Measurements from ENCODE around the gene NBPF1. TPM values are rescaled to one million over a fixed set of nuclear protein-coding genes. Genes with fewer than 3 reads are reported as not detected.
"Not testable (repeated sequence)": the region's sequence is repeated elsewhere in the genome, so short reads cannot be mapped to it uniquely, and the experiment has no call there.

Gene NBPF1
- polyA plus RNA-seq, 1 donor from 2014 or later, result 78.0 TPM

GRCh38 chr1:16644193-16644481 lies 30.8 kb upstream of the NBPF1 start:
- peak overlapping the region; percentile 62 for H3K4me3 ChIP-seq (ENCODE audit: low read length)
- H2AFZ ChIP-seq (ENCODE audit: low read depth, low read length), result peak overlapping the region; percentile 78
- no peaks in the 10 kb centered on the region for H4K20me1 ChIP-seq (ENCODE audit: insufficient read depth)
- peak overlapping the region; percentile 76 for H3K4me2 ChIP-seq (ENCODE audit: low read length)
- no peaks in the 10 kb centered on the region for H3K9me3 ChIP-seq (ENCODE audit: low read length)
- no peak for TF ChIP-seq EZH2 (IDR thresholded peaks at IDR 0.05; ENCODE audit: borderline replicate concordance, insufficient read depth, low read length, poor library complexity, severe bottlenecking)
- no peak for TF ChIP-seq RAD21 (conservative IDR thresholded peaks at IDR 0.05)
- TF ChIP-seq REST (IDR thresholded peaks at IDR 0.05; ENCODE audit: borderline replicate concordance), result no peak
- TF ChIP-seq, protein P1, sequence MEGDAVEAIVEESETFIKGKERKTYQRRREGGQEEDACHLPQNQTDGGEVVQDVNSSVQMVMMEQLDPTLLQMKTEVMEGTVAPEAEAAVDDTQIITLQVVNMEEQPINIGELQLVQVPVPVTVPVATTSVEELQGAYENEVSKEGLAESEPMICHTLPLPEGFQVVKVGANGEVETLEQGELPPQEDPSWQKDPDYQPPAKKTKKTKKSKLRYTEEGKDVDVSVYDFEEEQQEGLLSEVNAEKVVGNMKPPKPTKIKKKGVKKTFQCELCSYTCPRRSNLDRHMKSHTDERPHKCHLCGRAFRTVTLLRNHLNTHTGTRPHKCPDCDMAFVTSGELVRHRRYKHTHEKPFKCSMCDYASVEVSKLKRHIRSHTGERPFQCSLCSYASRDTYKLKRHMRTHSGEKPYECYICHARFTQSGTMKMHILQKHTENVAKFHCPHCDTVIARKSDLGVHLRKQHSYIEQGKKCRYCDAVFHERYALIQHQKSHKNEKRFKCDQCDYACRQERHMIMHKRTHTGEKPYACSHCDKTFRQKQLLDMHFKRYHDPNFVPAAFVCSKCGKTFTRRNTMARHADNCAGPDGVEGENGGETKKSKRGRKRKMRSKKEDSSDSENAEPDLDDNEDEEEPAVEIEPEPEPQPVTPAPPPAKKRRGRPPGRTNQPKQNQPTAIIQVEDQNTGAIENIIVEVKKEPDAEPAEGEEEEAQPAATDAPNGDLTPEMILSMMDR (IDR thresholded peaks at IDR 0.05; ENCODE audit: poor library complexity, severe bottlenecking), result no peak
- no peak for TF ChIP-seq MXI1 (conservative IDR thresholded peaks at IDR 0.05; ENCODE audit: poor library complexity, severe bottlenecking)
- TF ChIP-seq TAF1 (IDR thresholded peaks at IDR 0.05; ENCODE audit: low read depth), result no peak
- TF ChIP-seq EP300 (conservative IDR thresholded peaks at IDR 0.05; ENCODE audit: poor library complexity, severe bottlenecking), result no peak
- no peak for TF ChIP-seq SMC3 (conservative IDR thresholded peaks at IDR 0.05; ENCODE audit: poor library complexity)
- TF ChIP-seq POLR2AphosphoS5 (IDR thresholded peaks at IDR 0.05), result no peak
- H3K9me2 ChIP-seq (ENCODE audit: insufficient read depth, low read length), result no peaks in the 10 kb centered on the region
- peak overlapping the region; percentile 69 for H3K27ac ChIP-seq (ENCODE audit: low read length)
- H3K79me2 ChIP-seq (replicated peaks; ENCODE audit: insufficient read depth, low read length), result peaks cover 31% of the 10 kb centered on the region
- H3K36me3 ChIP-seq (ENCODE audit: insufficient read depth, low read length), result no peaks in the 10 kb centered on the region
- H3F3A ChIP-seq (ENCODE audit: insufficient read depth, low read length, poor library complexity, severe bottlenecking), result no peaks in the 10 kb centered on the region
- H3K9ac ChIP-seq (ENCODE audit: low read length), result peak overlapping the region; percentile 81
- no peaks in the 10 kb centered on the region for H3K27me3 ChIP-seq (ENCODE audit: insufficient read depth, low read depth, low read length)

- Histone ChIP-seq H3K4me2 (ENCODE audit: low read length) (peak overlapping the region; percentile 76), H2AFZ (ENCODE audit: low read depth, low read length) (peak overlapping the region; percentile 78), H3K9ac (ENCODE audit: low read length) (peak overlapping the region; percentile 81), H3K27ac (ENCODE audit: low read length) (peak overlapping the region; percentile 69), H3K79me2 (replicated peaks; ENCODE audit: insufficient read depth, low read length) (peaks cover 31% of the 10 kb centered on the region), H3K4me3 (ENCODE audit: low read length) (peak overlapping the region; percentile 62)
- not testable (repeated sequence) for H3K36me3 ChIP-seq (ENCODE audit: insufficient read depth, low read length); H3F3A ChIP-seq (ENCODE audit: insufficient read depth, low read length, poor library complexity, severe bottlenecking); H3K9me3 ChIP-seq (ENCODE audit: low read length); H4K20me1 ChIP-seq (ENCODE audit: insufficient read depth); H3K9me2 ChIP-seq (ENCODE audit: insufficient read depth, low read length); H3K27me3 ChIP-seq (ENCODE audit: insufficient read depth, low read depth, low read length)
Observed at GRCh38 chr1:16643476-16644192, 30.3 kb upstream of the NBPF1 start.

DNA sequence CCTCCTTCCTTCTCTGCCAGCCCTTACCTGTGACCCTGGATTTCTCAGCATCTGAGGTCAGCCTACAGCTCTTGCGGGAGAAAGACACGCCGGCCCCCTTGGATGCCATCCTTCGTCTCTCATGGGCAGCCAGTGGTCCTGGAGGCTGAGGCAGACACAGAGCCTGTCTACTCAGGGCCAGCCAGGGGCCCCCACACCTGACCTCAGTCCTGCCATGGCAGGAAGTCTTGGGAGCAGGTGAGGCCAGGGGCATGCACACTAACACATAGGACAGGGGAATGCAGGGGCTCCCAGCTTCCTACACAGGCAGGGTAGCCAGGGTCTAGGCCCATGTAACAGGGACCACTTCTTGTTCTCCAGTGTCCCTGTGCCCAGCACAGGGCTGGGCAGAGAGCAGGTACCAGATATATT lies 29.6 kb upstream of the NBPF1 start:
- H3K36me3 ChIP-seq (ENCODE audit: insufficient read depth, low read length); H3K9me3 ChIP-seq (ENCODE audit: low read length); H3K27ac ChIP-seq (ENCODE audit: low read length); H3K9me2 ChIP-seq (ENCODE audit: insufficient read depth, low read length); H3K27me3 ChIP-seq (ENCODE audit: insufficient read depth, low read depth, low read length); H3F3A ChIP-seq (ENCODE audit: insufficient read depth, low read length, poor library complexity, severe bottlenecking); H4K20me1 ChIP-seq (ENCODE audit: insufficient read depth); H2AFZ ChIP-seq (ENCODE audit: low read depth, low read length): not testable (repeated sequence)
- Histone ChIP-seq H3K4me2 (ENCODE audit: low read length) (peak overlapping the region; percentile 7), H3K79me2 (replicated peaks; ENCODE audit: insufficient read depth, low read length) (peaks cover 31% of the 10 kb centered on the region), H3K4me3 (ENCODE audit: low read length) (peak overlapping the region; percentile 62), H3K9ac (ENCODE audit: low read length) (peak overlapping the region; percentile 27)

- not testable (repeated sequence) for H3K4me2 ChIP-seq (ENCODE audit: low read length); H2AFZ ChIP-seq (ENCODE audit: low read depth, low read length); H3K9me2 ChIP-seq (ENCODE audit: insufficient read depth, low read length); H3K9me3 ChIP-seq (ENCODE audit: low read length); H3K36me3 ChIP-seq (ENCODE audit: insufficient read depth, low read length); H3K9ac ChIP-seq (ENCODE audit: low read length); H3K27ac ChIP-seq (ENCODE audit: low read length); H3K27me3 ChIP-seq (ENCODE audit: insufficient read depth, low read depth, low read length); H3F3A ChIP-seq (ENCODE audit: insufficient read depth, low read length, poor library complexity, severe bottlenecking); H4K20me1 ChIP-seq (ENCODE audit: insufficient read depth)
- peak overlapping the region; percentile 62 for H3K4me3 ChIP-seq (ENCODE audit: low read length)
- peaks cover 31% of the 10 kb centered on the region for H3K79me2 ChIP-seq (replicated peaks; ENCODE audit: insufficient read depth, low read length)
Observed at GRCh38 chr1:16642025-16642966, 28.9 kb upstream of the NBPF1 start.

Measured in neural cell (in vitro differentiated cells).